IPS DF 6.9 (cell line): Measurements from ENCODE around the gene TNK2.
A peak's percentile ranks its signal among the peaks of the same experiment; 100 is the strongest.

Source experiments
- DNase-seq: peaks from one replicate; pipeline ENCODE4 v3.0.0-alpha.2; 2013; ENCODE audit warnings: low read depth, low spot score
- H3K27ac ChIP-seq: one replicate; pipeline ENCODE4 v1.5.1; 2013; ENCODE audit warnings: low read length, control low read depth
- H3K27me3 ChIP-seq: 2 replicates; pipeline ENCODE4 v1.6.1; 2013; ENCODE audit warnings: mild to moderate bottlenecking, low read length; ENCODE audit not compliant: control insufficient read depth, insufficient read depth
- H3K36me3 ChIP-seq: 2 replicates; pipeline ENCODE4 v1.6.1; 2013; ENCODE audit warnings: low read length; ENCODE audit not compliant: control insufficient read depth, insufficient read depth
- H3K4me1 ChIP-seq: 2 replicates; pipeline ENCODE4 v1.6.1; 2013; ENCODE audit warnings: low read length; ENCODE audit not compliant: control insufficient read depth, insufficient read depth
- H3K4me3 ChIP-seq: 2 replicates; pipeline ENCODE4 v1.5.1; 2013; ENCODE audit warnings: mild to moderate bottlenecking, low read length
- H3K9me3 ChIP-seq: 2 replicates; pipeline ENCODE4 v1.6.1; 2013; ENCODE audit warnings: low read length, inconsistent platforms; ENCODE audit not compliant: control insufficient read depth, insufficient read depth
- WGBS: extraction: QIAGEN DNeasy Blood & Tissue Kit; methylation state at CpG from one replicate; pipeline ENCODE4 v1.1.7; 2013; ENCODE audit warnings: mixed read lengths, missing lambda C conversion rate; ENCODE audit not compliant: insufficient read length, insufficient coverage; 5-methylcytosine and 5-hydroxymethylcytosine counted together

Gene TNK2

DNA sequence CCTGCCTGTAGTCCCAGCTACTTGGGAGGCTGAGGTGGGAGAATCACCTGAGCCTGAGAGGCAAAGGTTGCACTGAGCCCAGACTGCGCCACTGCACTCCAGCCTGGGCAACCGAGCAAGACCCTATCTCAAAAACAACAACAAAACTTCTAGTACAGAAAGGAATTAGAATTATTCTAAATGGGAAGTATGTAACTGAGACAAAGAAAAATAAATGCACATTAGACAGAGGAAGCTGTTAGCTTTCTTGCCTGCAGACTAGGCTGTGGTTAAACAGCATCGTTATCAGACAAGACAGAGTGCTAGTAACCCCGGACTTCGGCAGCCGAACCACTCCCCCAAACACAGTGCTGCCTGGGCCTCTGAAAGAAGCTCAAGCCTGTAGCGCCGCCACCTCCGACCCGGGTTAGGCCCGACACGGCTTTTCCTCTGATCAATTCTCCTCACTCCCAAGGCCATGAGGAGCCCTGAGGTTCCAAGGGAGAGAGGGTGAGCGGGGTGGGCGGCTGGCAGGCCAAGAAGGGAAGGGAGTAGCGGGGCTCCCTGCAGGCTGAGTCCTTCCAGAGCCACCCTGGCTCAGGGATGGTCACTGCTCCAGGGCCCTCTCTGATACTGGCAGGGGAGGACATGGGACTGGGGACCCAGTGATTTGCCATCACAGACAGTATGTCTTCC is 51.8 kb downstream of the TNK2 start:
- Histone ChIP-seq H3K4me1 (0 out of 2 replicates have a peak, but pooled peaks cover 2% of the 10 kb centered on the region), H3K4me3 (no peak overlapping the region), H3K27ac (no peak overlapping the region), H3K27me3 (no peaks in the 10 kb centered on the region), H3K9me3 (no peaks in the 10 kb centered on the region), H3K36me3 (no peaks in the 10 kb centered on the region)
- DNase-seq: no peak
- WGBS: no CpG with 5 or more reads among the region's 15 CpGs

DNA sequence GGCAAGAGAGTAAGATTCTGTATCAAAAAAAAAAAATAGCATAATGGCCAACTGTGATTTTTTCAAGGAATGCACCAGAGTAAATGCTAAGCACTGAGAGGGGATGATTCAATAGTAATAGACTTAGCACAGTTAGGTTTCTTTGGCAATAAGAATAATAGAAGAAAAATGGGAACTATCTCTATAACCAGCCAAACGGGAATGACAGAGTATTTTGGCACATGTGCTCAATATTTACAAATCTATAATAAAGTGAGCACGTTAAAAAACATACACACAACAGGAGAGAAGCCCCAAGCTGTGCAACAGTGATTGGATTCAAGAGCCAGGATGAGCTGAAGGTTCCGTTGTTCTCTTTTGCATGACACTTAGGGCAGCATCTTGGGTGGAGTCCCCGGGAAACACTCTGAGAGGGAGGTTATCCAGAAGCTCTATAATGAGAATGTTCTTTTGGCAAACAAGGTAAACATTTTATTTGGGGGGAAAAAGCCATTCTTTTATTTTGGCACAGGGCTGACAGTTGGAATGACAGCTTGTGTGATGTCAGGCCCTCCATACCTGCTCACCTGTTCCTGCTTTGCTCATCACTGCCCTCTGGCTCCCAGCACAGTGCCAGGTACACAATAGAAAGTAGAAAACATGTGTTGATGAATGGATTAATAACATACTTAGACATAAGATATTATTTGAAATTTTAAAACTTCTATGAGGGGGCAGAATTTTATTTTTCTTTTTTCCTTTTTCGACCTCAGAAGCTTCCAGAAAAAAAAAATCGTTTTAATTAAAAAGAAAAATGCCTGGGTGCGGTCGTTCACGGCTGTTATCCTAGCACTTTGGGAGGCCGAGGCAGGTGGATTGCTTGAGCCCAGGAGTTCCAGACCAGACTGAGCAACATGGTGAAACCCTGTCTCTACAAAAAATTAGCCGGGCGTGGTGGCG is 52.6 kb downstream of the TNK2 start:
- no peaks in the 10 kb centered on the region for H3K36me3 ChIP-seq
- H3K4me3 ChIP-seq: no peak overlapping the region
- H3K4me1 ChIP-seq: 0 out of 2 replicates have a peak, but pooled peaks cover 2% of the 10 kb centered on the region
- no peak for DNase-seq
- H3K9me3 ChIP-seq: no peaks in the 10 kb centered on the region
- no peak overlapping the region for H3K27ac ChIP-seq
- no CpG with 5 or more reads among the region's 13 CpGs for WGBS
- no peaks in the 10 kb centered on the region for H3K27me3 ChIP-seq

DNA sequence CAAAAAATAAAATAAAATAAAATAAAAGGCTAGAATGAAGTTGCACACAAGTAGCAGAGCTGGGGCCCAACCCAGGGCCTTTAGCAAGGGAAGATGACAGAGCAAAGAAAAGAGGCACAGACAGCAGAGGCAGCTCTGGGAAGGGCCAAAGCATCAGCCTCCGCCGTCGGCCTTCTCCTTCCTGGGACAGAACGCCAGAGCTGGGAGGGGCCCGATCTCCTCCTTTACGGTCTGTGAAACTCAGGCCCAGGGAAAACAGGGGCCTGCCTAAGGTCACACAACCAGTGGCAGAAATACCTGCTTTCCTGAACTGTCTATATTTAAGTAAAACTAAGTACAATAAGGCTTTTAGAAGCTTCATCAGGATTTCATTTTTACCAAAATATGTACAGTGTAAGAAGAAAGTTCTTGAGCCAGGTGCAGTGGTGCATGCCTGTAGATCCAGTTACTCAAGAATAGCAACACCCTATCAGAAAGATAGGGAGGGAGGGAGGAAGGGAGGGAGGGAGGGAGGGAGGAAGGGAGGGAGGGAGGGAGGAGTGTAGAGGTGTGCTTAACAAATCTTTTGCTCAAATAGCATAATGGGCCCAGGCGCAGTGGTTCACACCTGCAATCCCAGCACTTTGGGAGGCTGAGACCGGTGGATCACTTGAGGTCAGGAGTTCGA is 53.6 kb downstream of the TNK2 start:
- WGBS: no CpG with 5 or more reads among the region's 9 CpGs
- DNase-seq: no peak
- H3K9me3 ChIP-seq: no peaks in the 10 kb centered on the region
- H3K4me3 ChIP-seq: no peak overlapping the region
- 0 out of 2 replicates have a peak, but pooled peaks cover 2% of the 10 kb centered on the region for H3K4me1 ChIP-seq
- H3K27ac ChIP-seq: no peak overlapping the region
- no peaks in the 10 kb centered on the region for H3K36me3 ChIP-seq
- H3K27me3 ChIP-seq: no peaks in the 10 kb centered on the region

DNA sequence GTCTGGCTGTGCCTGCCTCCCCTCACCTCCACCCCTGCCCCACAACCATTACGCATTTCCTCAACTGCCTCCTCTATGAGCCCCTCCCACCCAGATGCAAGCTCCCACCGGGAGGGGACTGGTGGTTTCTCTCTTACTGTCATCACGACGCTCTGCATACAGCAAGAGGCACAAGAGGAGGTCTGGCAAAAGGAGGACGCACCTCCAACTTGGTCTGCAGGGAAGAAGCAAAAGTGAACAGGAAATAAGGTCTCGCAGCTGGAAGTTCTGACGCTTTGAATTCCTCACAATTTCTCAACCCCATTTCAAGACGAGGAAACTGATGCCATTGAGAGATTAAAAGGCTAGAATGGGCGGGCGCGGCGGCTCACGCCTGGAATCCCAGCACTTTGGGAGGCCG is 54.4 kb downstream of the TNK2 start:
- H3K4me3 ChIP-seq: no peak overlapping the region
- WGBS: no CpG with 5 or more reads among the region's 14 CpGs
- no peaks in the 10 kb centered on the region for H3K27me3 ChIP-seq
- H3K27ac ChIP-seq: no peak overlapping the region
- no peaks in the 10 kb centered on the region for H3K9me3 ChIP-seq
- no peak for DNase-seq
- no peaks in the 10 kb centered on the region; the same call in 1 of the 2 replicates for H3K36me3 ChIP-seq
- peaks cover 4% of the 10 kb centered on the region for H3K4me1 ChIP-seq

DNA sequence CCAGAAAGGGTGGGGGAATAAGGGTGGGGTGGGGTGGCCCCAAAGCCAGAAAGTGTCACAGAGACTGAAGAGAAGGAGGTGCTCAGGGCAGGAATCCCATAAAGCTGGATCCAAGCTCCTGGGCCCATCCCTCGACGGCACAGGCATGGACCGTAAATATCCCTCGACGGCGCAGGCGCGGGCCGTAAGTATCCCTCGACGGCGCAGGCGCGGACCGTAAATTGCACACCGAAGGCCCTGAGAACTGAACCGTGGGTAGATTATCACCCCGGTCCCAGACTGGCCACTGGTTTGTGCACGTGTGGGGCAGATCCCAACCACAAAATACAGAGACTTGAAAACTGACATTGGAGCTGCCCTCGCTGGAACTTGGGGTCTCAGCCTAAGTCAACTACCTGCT is 55.3 kb downstream of the TNK2 start:
- WGBS: no CpG with 5 or more reads among the region's 20 CpGs
- Histone ChIP-seq H3K9me3 (no peaks in the 10 kb centered on the region), H3K36me3 (no peaks in the 10 kb centered on the region; the same call in 1 of the 2 replicates), H3K4me3 (no peak overlapping the region), H3K4me1 (peaks cover 4% of the 10 kb centered on the region), H3K27me3 (no peaks in the 10 kb centered on the region), H3K27ac (no peak overlapping the region)
- no peak for DNase-seq

DNA sequence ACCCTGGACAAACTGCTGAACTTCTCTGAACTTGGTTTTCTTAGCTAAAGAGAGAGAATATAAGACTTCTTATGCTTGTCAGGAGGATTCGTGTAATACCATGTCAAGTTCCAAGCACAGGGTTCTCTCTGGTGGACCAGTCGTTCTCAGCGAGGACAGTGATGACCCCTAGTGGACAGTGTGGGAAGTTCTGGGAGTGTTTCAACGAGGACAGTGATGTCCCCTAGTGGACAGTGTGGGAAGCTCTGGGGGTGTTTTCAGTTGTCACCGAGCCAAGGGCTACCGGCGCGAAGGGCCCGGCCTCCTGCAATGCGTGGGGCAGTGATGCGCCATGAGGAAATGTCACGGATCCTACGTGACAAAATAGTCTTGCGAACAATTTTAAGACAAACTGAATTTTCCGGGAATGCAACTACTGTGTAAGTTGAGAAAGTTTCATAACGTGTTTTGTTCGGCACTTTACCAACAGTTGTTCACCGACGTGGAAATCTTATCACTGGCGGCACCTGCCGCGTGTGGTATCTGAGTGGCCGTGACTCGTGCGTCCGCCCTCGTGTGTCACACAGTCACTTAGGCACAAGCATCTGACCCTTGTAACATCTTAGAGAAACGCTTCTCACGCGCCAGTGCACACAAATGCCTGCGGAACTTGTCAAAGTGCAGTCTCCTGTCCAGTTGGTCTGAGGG is 57.4 kb downstream of the TNK2 start:
- no peak overlapping the region for H3K27ac ChIP-seq
- H3K36me3 ChIP-seq: no peaks in the 10 kb centered on the region; the same call in 1 of the 2 replicates
- no CpG with 5 or more reads among the region's 31 CpGs for WGBS

GRCh38 chr3:195849322-195850074 is 58.9 kb downstream of the TNK2 start:
- no peak for DNase-seq
- Histone ChIP-seq H3K27ac (no peak overlapping the region), H3K36me3 (no peaks in the 10 kb centered on the region; the same call in 1 of the 2 replicates), H3K4me1 (peaks cover 5% of the 10 kb centered on the region), H3K4me3 (no peak overlapping the region), H3K27me3 (no peaks in the 10 kb centered on the region), H3K9me3 (no peaks in the 10 kb centered on the region)
- WGBS: no CpG with 5 or more reads among the region's 53 CpGs

More for the DNA sequence above, 57.4 kb downstream of the TNK2 start:
- Histone ChIP-seq H3K4me1 (peaks cover 5% of the 10 kb centered on the region), H3K27me3 (no peaks in the 10 kb centered on the region), H3K9me3 (no peaks in the 10 kb centered on the region), H3K4me3 (no peak overlapping the region)
- peak; percentile 84 for DNase-seq

GRCh38 chr3:195847055-195847950 is 61.0 kb downstream of the TNK2 start:
- no peaks in the 10 kb centered on the region for H3K9me3 ChIP-seq
- no CpG with 5 or more reads among the region's 24 CpGs for WGBS
- no peak overlapping the region for H3K4me3 ChIP-seq
- H3K4me1 ChIP-seq: peaks cover 3% of the 10 kb centered on the region
- H3K27me3 ChIP-seq: no peaks in the 10 kb centered on the region
- no peak for DNase-seq
- H3K36me3 ChIP-seq: no peaks in the 10 kb centered on the region; the same call in 1 of the 2 replicates
- no peak overlapping the region for H3K27ac ChIP-seq

DNA sequence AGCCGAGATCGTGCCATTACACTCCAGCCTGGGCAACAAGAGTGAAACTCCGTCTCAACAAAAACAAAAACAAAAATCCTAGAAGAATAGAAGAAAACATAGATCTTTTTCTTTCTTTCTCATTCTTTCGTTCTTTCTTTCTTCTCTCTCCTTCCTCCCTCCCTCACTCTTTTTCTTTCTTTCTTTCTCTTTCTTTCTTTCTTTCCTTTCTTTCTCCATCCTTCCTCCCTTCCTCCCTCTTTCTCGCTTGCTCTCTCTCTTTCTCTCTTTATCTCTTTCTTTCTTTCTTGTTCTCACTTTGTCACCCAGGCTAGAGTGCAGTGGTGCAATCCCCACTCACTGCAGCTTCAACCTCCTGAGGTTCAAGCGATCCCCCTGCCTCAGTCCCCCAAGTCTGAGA is 62.9 kb downstream of the TNK2 start:
- DNase-seq: no peak
- WGBS: 100% methylated on average over 2 of the region's 6 CpGs

More for the DNA sequence above, 62.9 kb downstream of the TNK2 start:
- Histone ChIP-seq H3K27me3 (no peaks in the 10 kb centered on the region), H3K4me1 (peaks cover 3% of the 10 kb centered on the region), H3K27ac (no peak overlapping the region), H3K4me3 (no peak overlapping the region), H3K36me3 (no peaks in the 10 kb centered on the region; the same call in 1 of the 2 replicates), H3K9me3 (no peaks in the 10 kb centered on the region)
